Activated CD4-positive, CD25-positive, alpha-beta regulatory T cell treated with anti-CD3 and anti-CD28 coated beads, Interleukin-2, amount 50 U/mL, for 16 hours (primary cell): ENCODE results near the gene EIF1B.

Source experiments
- DNase-seq: peaks from one replicate; pipeline ENCODE4 v3.0.0-alpha.2; 2020; ENCODE audit warnings: low read depth, low spot score

EIF1B gene

GRCh38 chr3:40340541-40341170 is 31.1 kb downstream of the EIF1B start:
- DNase-seq: no peak

DNA sequence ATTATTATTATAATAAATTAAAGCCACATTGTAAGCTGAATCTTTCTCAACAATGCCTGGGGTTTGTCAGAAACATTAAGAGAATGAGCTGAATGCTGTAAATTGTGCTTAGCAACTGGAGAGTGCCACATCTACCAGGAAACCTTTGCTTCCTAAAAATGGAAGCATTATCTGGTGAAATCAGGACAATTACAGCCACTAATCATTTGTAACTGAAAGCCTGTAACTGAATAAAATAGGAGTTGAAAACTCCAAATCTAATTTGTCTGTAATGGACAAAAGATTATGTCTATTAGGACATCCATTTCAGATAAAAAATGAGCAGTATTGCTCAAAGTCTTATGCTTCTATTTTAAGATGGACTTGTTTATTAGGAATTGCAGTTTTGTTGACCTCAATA is 32.2 kb downstream of the EIF1B start:
- no peak for DNase-seq

GRCh38 chr3:40350529-40350928 is 41.0 kb downstream of the EIF1B start:
- DNase-seq: no peak

GRCh38 chr3:40355410-40355809 is 45.9 kb downstream of the EIF1B start:
- no peak for DNase-seq

DNA sequence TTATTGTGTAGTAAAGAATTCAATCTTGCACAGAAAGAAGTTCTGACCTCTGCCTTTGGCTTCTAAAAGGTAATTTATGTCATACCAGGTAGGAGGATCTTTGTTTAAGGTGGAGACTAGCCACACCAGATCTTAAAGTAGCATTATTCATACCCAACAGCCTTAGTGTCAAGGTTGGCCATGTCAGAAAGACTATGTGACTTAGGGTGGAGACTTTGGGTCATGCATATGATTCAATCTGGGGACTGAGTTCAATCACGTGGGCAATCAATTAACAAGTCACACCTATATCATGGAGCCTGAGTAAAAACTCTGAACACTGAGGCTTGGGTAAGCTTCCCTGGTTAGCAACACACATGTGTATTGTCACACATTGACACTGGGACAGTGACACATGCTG is 48.9 kb downstream of the EIF1B start:
- DNase-seq: no peak
